Esophagus muscularis mucosa (tissue), 4 donors: Measurements from ENCODE around the gene STX16. TPM values are rescaled to one million over a fixed set of nuclear protein-coding genes. Genes with fewer than 3 reads are reported as not detected.

Source experiments
- DNase-seq: peaks from one replicate; pipeline ENCODE4 v3.0.0-alpha.2; 2017; ENCODE audit errors: extremely low spot score
- H3K27ac ChIP-seq, 4 donors: fragments of 200-600 bp; sonication (generic); replicated peaks in 1 of 4; 1 replicate in 3 of 4; 2 replicates in 1 of 4; pipeline ENCODE4 v1.5.1; 2016 to 2019; ENCODE audit warnings: mild to moderate bottlenecking in 1 of 4
- H3K27me3 ChIP-seq, 4 donors: fragments of 200-600 bp; sonication (generic); one replicate each; pipeline versions ENCODE4 v1.5.1 to v1.6.0; 2016 to 2019
- H3K36me3 ChIP-seq, 4 donors: fragments of 200-600 bp; sonication (generic); one replicate each; pipeline ENCODE4 v1.5.1; 2016 to 2019
- H3K4me1 ChIP-seq, 4 donors: fragments of 200-600 bp; sonication (generic); one replicate each; pipeline ENCODE4 v1.5.1; 2016 to 2019
- H3K4me3 ChIP-seq, 4 donors: fragments of 200-600 bp; sonication (generic); 1 replicate in 2 of 4; 2 replicates in 2 of 4; pipeline ENCODE4 v1.5.1; 2016 to 2019; ENCODE audit warnings: mild to moderate bottlenecking in 4 of 4, moderate library complexity in 1 of 4
- H3K9me3 ChIP-seq, 4 donors: fragments of 200-600 bp; sonication (generic); 1 replicate in 3 of 4; 2 replicates in 1 of 4; pipeline ENCODE4 v1.5.1; 2016 to 2019
- CTCF ChIP-seq, 3 experiments: fragments of 200-600 bp in 2 of 3; fragments of 450-650 bp in 1 of 3; sonication (generic) in 2 of 3; IDR thresholded peaks; one replicate each; pipeline ENCODE4 v1.5.1; 2017 to 2019; ENCODE audit warnings: antibody characterized with exemption in 3 of 3, mild to moderate bottlenecking in 2 of 3, moderate library complexity in 1 of 3
- EP300 ChIP-seq: sonication (generic); formaldehyde crosslinking; IDR thresholded peaks from one replicate; pipeline ENCODE4 v1.6.1; 2017; ENCODE audit warnings: antibody characterized with exemption
- POLR2A ChIP-seq: fragments of 450-650 bp; IDR thresholded peaks from one replicate; pipeline ENCODE4 v1.6.1; 2017; ENCODE audit warnings: antibody characterized with exemption, moderate library complexity, mild to moderate bottlenecking, low read depth
- POLR2AphosphoS5 ChIP-seq, 2 donors: sonication (generic); formaldehyde crosslinking; IDR thresholded peaks; one replicate each; pipeline ENCODE4 v1.6.1; 2017; ENCODE audit warnings: antibody characterized with exemption in 2 of 2
- WGBS: methylation state at CpG from one replicate; pipeline ENCODE4 v1.1.5; 2018; 5-methylcytosine and 5-hydroxymethylcytosine counted together
- intact Hi-C: fragments of 100-400 bp; cut with DNase I; formaldehyde crosslinking; loops from one replicate; pipeline ENCODE4 v1.15.1; 2023
- total RNA-seq, 4 donors: library from RNA; depleted of rRNA; stranded (reverse); fragments of >200 nt; gene quantifications; one replicate each; pipeline versions ENCODE4 v1.1.0 to v1.2.1, GENCODE V29; 2016

Gene STX16
- total RNA-seq, 4 donors from 2014 or later: 36.6 to 57.7 (median 43.5) TPM

- Histone ChIP-seq H3K9me3 (no peaks in the 10 kb centered on the region), H3K36me3 (peaks cover 44 to 98% (median 85%) of the 10 kb centered on the region in 4 donors), H3K4me3 (no peak overlapping the region), H3K4me1 (peaks cover 0 to 5% (median 0%) of the 10 kb centered on the region in 4 donors), H3K27me3 (no peaks in the 10 kb centered on the region), H3K27ac (peak overlapping the region in 1 of 4 donors; percentile 3)
- no peak for TF ChIP-seq POLR2A
- no peak for TF ChIP-seq POLR2AphosphoS5 (IDR thresholded peaks at IDR 0.05)
- TF ChIP-seq EP300: no peak
- no peak for TF ChIP-seq CTCF (IDR thresholded peaks at IDR 0.05)
- WGBS: 88% methylated on average over 26 of the region's 29 CpGs
- no peak for DNase-seq
- intact Hi-C loops: no loop called here
Measured at GRCh38 chr20:58701431-58702160, 50.5 kb downstream of the STX16 start.

GRCh38 chr20:58702161-58702510 is 51.1 kb downstream of the STX16 start:
- Histone ChIP-seq H3K36me3 (peaks cover 41 to 96% (median 84%) of the 10 kb centered on the region in 4 donors), H3K9me3 (no peaks in the 10 kb centered on the region), H3K27ac (no peak overlapping the region), H3K4me1 (peaks cover 0 to 5% (median 0%) of the 10 kb centered on the region in 4 donors), H3K4me3 (no peak overlapping the region), H3K27me3 (no peaks in the 10 kb centered on the region)
- no peak for DNase-seq
- TF ChIP-seq POLR2AphosphoS5 (IDR thresholded peaks at IDR 0.05): no peak
- no peak for TF ChIP-seq POLR2A
- intact Hi-C loops: no loop called here
- 93% methylated on average over 6 of the region's 9 CpGs for WGBS

GRCh38 chr20:58702859-58703648 is 52.0 kb downstream of the STX16 start:
- Histone ChIP-seq H3K9me3 (no peaks in the 10 kb centered on the region), H3K36me3 (peaks cover 46 to 96% (median 83%) of the 10 kb centered on the region in 4 donors), H3K27me3 (no peaks in the 10 kb centered on the region), H3K4me1 (peaks cover 0 to 5% (median 0%) of the 10 kb centered on the region in 4 donors), H3K4me3 (no peak overlapping the region), H3K27ac (no peak overlapping the region)
- TF ChIP-seq POLR2A (no peak), EP300 (no peak), CTCF (IDR thresholded peaks at IDR 0.05) (peak in 1 of 3 experiments; percentile 34), POLR2AphosphoS5 (IDR thresholded peaks at IDR 0.05) (no peak)
- DNase-seq: no peak
- intact Hi-C loops: no loop called here
- 92% methylated on average over 28 of the region's 28 CpGs for WGBS

- DNase-seq: no peak
- 91% methylated on average over 12 of the region's 12 CpGs for WGBS
- peaks cover 0 to 5% (median 0%) of the 10 kb centered on the region in 4 donors for H3K4me1 ChIP-seq
- H3K4me3 ChIP-seq: no peak overlapping the region
- intact Hi-C loops: no loop called here
- no peaks in the 10 kb centered on the region for H3K9me3 ChIP-seq
- no peaks in the 10 kb centered on the region for H3K27me3 ChIP-seq
- no peak overlapping the region for H3K27ac ChIP-seq
- TF ChIP-seq CTCF (IDR thresholded peaks at IDR 0.05) (no peak), EP300 (no peak), POLR2AphosphoS5 (IDR thresholded peaks at IDR 0.05) (no peak), POLR2A (no peak)
- H3K36me3 ChIP-seq: peaks cover 47 to 96% (median 83%) of the 10 kb centered on the region in 4 donors
Measured at GRCh38 chr20:58703765-58704371, 52.8 kb downstream of the STX16 start.
